PC-9 (cell line): ENCODE results near the gene RENBP.

Experiments used
- EZH2 ChIP-seq: fragments of 200-600 bp; sonication (generic); IDR thresholded peaks from 2 replicates; pipeline ENCODE4 v1.8.0; 2017; ENCODE audit warnings: antibody characterized with exemption, low read depth
- TF ChIP-seq, protein P1 (sequence below): fragments of 200-600 bp; sonication (generic); conservative IDR thresholded peaks from 2 replicates; pipeline ENCODE4 v1.6.1; 2017; ENCODE audit warnings: mixed run types, antibody characterized with exemption, mild to moderate bottlenecking, moderate library complexity

DNA sequence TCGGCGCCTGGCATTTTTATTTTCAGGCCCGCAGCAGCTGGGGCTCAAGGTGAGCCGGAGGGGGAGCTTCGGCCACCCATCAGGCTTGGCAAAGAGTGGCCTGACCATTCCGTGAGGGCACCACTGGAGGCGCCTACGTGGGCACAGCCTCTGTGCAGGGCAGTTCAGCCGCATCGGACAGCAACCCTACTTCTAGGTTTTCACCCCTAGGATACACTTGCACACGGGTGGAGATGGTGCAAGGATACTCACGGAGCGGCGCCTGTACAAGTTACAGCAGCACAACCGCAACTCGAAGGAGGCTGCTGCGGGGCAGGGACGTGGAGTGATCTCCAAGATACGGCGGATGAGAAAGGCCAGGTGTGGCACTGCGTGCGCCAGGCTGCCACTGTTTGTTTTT lies 16.3 kb upstream of the RENBP start:
- TF ChIP-seq, protein P1, sequence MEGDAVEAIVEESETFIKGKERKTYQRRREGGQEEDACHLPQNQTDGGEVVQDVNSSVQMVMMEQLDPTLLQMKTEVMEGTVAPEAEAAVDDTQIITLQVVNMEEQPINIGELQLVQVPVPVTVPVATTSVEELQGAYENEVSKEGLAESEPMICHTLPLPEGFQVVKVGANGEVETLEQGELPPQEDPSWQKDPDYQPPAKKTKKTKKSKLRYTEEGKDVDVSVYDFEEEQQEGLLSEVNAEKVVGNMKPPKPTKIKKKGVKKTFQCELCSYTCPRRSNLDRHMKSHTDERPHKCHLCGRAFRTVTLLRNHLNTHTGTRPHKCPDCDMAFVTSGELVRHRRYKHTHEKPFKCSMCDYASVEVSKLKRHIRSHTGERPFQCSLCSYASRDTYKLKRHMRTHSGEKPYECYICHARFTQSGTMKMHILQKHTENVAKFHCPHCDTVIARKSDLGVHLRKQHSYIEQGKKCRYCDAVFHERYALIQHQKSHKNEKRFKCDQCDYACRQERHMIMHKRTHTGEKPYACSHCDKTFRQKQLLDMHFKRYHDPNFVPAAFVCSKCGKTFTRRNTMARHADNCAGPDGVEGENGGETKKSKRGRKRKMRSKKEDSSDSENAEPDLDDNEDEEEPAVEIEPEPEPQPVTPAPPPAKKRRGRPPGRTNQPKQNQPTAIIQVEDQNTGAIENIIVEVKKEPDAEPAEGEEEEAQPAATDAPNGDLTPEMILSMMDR, result no peak
- no peak for TF ChIP-seq EZH2
